ES-I3 (cell line): ENCODE measurements around the gene ALOX5.

Source experiments
- H3K36me3 ChIP-seq: 2 replicates; pipeline ENCODE4 v1.6.1; 2013; ENCODE audit warnings: mild to moderate bottlenecking, low read length, control low read depth, moderate library complexity; ENCODE audit not compliant: insufficient read depth
- H3K4me1 ChIP-seq: 2 replicates; pipeline ENCODE4 v1.6.1; 2013; ENCODE audit warnings: mild to moderate bottlenecking, control low read depth, low read length; ENCODE audit not compliant: insufficient read depth
- H3K9ac ChIP-seq: 2 replicates; pipeline ENCODE4 v1.6.1; 2013; ENCODE audit warnings: low read depth, mild to moderate bottlenecking, low read length, moderate library complexity
- H3K9me3 ChIP-seq: 2 replicates; pipeline ENCODE4 v1.6.1; 2013; ENCODE audit warnings: mild to moderate bottlenecking, low read length, moderate library complexity; ENCODE audit not compliant: control insufficient read depth, insufficient read depth

The ALOX5 gene

DNA sequence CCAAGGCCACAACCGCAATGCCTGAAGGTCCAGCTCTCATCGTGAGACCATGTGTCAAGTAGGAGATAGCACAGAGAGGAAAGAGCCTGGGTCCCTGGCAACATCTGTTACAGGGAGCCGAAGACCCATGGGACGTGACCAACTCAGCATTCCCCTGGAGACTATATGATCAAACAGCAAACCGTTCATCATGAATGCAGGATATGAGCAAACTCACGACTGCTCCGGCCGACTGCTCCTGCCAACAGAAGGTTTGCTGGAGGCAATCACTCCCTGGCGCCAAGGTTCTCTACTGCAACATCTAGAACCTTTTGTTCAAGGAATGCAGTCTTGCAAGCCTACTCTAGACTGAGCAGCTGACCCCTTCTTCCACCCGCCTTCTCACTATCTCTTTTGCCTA, 114.3 kb downstream of the ALOX5 start:
- H3K4me1 ChIP-seq: no peaks in the 10 kb centered on the region
- no peaks in the 10 kb centered on the region; the same call in 1 of the 2 replicates for H3K9me3 ChIP-seq
- no peaks in the 10 kb centered on the region for H3K36me3 ChIP-seq
- H3K9ac ChIP-seq: no peak overlapping the region

DNA sequence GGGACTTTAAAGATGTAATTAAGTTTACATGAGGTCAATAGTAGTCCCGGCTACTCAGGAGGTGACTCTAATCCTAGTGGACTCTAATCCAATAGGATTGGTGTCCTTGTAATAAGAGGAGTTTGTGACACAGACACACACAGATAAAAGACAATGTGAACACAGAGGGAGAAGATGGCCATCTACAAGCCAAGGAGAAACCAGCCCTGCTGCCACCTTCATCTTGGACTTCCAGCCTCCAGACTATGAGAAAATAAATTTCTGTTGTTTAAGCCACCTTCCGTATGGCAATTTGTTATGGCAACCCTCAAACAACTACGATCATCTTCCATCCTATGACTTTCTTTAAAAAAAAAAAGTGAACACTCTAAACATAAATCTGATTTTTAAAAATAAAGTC, 116.3 kb downstream of the ALOX5 start:
- Histone ChIP-seq H3K9me3 (no peaks in the 10 kb centered on the region; the same call in 1 of the 2 replicates), H3K9ac (no peak overlapping the region), H3K36me3 (no peaks in the 10 kb centered on the region), H3K4me1 (no peaks in the 10 kb centered on the region)

DNA sequence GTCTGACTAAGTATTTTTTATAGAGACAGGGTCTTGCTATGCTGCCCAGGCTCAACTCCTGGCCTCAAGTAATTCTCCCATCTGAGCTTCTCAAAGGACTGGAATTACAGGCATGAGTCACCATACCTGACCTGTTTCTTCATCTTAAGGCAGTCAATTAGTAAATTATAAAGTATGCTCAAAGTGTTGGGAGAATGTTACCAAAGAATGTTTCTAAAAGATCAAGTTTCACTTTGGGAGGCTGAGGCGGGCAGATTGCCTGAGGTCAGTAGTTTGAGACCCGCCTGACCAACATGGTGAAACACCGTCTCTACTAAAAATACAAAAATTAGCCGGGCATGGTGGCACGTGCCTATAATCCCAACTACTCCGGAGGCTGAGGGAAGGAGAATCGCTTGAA, 117.0 kb downstream of the ALOX5 start:
- no peaks in the 10 kb centered on the region; the same call in 1 of the 2 replicates for H3K9me3 ChIP-seq
- no peaks in the 10 kb centered on the region for H3K4me1 ChIP-seq
- no peaks in the 10 kb centered on the region for H3K36me3 ChIP-seq
- no peak overlapping the region for H3K9ac ChIP-seq
